A673 (cell line): ENCODE results near the gene CKM.

ENCODE experiments used
- CTCF ChIP-seq: fragments of 300-800, 200-600 bp; sonication (generic); conservative IDR thresholded peaks from 2 replicates; pipeline ENCODE4 v1.5.1; 2017; ENCODE audit warnings: low read depth, mild to moderate bottlenecking, antibody characterized with exemption, low read length, moderate library complexity, mixed read lengths
- EZH2 ChIP-seq: fragments of 200-600 bp; sonication (generic); IDR thresholded peaks from 2 replicates; pipeline ENCODE4 v1.6.1; 2017; ENCODE audit warnings: borderline replicate concordance, low read depth, mild to moderate bottlenecking, mixed read lengths, antibody characterized with exemption, low read length; ENCODE audit not compliant: poor library complexity, severe bottlenecking

GRCh38 chr19:45357445-45357783, 34.7 kb upstream of the CKM start:
- TF ChIP-seq CTCF (no peak), EZH2 (no peak)
